ENCODE results near the gene LHFPL3.

Gene LHFPL3

DNA sequence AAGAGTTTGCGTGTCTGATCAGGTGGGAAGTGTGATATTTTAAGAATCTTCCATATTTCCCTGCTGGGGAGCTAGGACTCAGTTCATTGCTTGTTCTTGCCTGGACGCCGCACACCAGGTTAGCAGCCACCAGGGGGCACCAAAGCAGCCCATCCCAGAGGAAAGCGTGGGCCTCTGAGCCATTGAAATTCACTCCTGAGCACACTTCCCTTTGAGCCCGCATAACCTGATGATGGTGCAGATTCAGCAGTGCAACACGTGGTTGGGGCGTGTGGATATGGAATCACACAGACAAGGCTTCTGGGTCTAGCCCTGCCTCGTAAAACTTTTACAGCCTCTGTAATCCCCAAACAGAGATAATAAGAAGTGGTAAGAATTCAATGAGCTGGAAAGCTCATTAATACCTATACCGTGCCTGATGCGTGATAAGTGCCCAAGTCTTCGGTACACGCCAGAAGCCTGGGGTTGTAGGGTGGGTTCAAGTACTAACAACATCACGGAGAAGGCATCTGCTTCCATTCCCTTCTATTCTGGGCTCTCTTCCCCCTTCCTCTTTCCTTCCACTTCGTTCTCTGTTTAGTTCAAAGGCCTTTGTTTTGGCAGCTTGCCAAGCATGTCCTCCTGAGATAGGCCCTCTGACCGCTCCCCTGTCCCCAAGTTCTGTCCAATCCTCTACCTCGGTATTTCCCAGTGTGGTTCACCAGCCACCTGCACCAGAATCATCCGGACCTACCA lies 555.5 kb downstream of the LHFPL3 start:
- TF ChIP-seq ZFX (IDR thresholded peaks at IDR 0.05; ENCODE audit: borderline replicate concordance) = no peak
- TF ChIP-seq CTCF (IDR thresholded peaks at IDR 0.05) = peak; percentile 100
- H3K27ac ChIP-seq = no peak overlapping the region

DNA sequence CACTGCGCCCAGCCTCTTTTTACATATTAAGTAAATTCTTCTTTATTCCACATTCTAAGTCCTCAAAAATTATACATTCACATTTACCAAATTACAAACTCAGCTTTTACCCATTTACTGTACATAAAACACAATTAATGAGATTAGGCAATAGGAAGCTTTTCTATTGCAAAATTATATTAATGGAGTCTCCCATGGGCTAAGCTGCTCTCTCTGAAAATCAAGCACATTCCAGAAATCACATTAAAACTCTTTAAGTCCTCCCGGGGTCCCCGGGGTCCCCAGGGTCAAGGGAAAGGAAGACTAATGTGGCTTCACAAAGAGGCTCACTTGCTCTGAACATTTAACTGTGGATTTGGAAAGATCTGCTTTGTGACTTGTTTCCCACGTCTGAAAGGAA lies 558.2 kb downstream of the LHFPL3 start:
- TF ChIP-seq ZFX (IDR thresholded peaks at IDR 0.05; ENCODE audit: borderline replicate concordance) = no peak
- no peak for TF ChIP-seq CTCF (IDR thresholded peaks at IDR 0.05)
- H3K27ac ChIP-seq = no peak overlapping the region

DNA sequence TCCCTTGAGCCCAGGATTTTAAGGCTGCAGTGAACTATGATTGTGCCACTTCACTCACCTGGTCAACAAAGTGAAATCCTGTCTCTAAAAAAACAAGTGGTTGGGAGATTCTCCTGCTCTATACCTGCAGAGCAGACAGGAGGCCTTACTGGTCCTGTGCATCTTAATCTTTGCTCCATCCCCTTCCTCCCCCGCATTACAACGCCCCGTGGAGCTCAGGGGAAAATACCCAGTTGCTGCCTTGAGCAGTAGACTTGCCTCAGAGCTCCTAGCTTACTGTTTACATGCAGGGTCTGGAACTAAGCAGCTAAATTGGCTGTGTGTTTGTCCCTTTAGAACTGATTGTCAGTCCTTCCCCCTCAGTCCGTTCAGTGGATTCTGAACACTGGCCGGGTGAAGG lies 561.8 kb downstream of the LHFPL3 start:
- no peak overlapping the region for H3K27ac ChIP-seq
- TF ChIP-seq ZFX (IDR thresholded peaks at IDR 0.05; ENCODE audit: borderline replicate concordance) = no peak
- TF ChIP-seq CTCF (IDR thresholded peaks at IDR 0.05) = no peak

- TF ChIP-seq CTCF (IDR thresholded peaks at IDR 0.05) = no peak
- TF ChIP-seq ZFX (IDR thresholded peaks at IDR 0.05; ENCODE audit: borderline replicate concordance) = no peak
- H3K27ac ChIP-seq = no peak overlapping the region
These were observed 563.5 kb downstream of the LHFPL3 start for GRCh38 chr7:104891949-104892348.

GRCh38 chr7:104894314-104894713 lies 565.9 kb downstream of the LHFPL3 start:
- H3K27ac ChIP-seq = no peak overlapping the region
- TF ChIP-seq CTCF (IDR thresholded peaks at IDR 0.05) (no peak), ZFX (IDR thresholded peaks at IDR 0.05; ENCODE audit: borderline replicate concordance) (no peak)

- no peak overlapping the region for H3K27ac ChIP-seq
- no peak for TF ChIP-seq CTCF (IDR thresholded peaks at IDR 0.05)
- TF ChIP-seq ZFX (IDR thresholded peaks at IDR 0.05; ENCODE audit: borderline replicate concordance) = no peak
These were observed 566.5 kb downstream of the LHFPL3 start for GRCh38 chr7:104894726-104895521.
